Endodermal cell (in vitro differentiated cells): Measurements from ENCODE around the gene CALHM2. TPM values are rescaled to one million over a fixed set of nuclear protein-coding genes. Genes with fewer than 3 reads are reported as not detected.

Experiments used
- DNase-seq: peaks from one replicate; pipeline ENCODE4 v3.0.0-alpha.2; 2017
- H3K27ac ChIP-seq: 2 replicates; pipeline ENCODE4 v1.5.1; 2013; ENCODE audit warnings: mild to moderate bottlenecking, low read depth, low read length, moderate library complexity
- H3K27me3 ChIP-seq: 2 replicates; pipeline ENCODE4 v1.6.1; 2013; ENCODE audit warnings: mild to moderate bottlenecking, low read length, moderate library complexity; ENCODE audit not compliant: insufficient read depth, control insufficient read depth, poor library complexity, severe bottlenecking
- H3K36me3 ChIP-seq: 2 replicates; pipeline ENCODE4 v1.7.0; 2013; ENCODE audit warnings: mild to moderate bottlenecking, low read length, moderate library complexity; ENCODE audit not compliant: control insufficient read depth, insufficient read depth
- H3K4me1 ChIP-seq: one replicate; pipeline ENCODE4 v1.7.0; 2013; ENCODE audit warnings: low read length; ENCODE audit not compliant: control insufficient read depth, insufficient read depth
- H3K4me3 ChIP-seq: 2 replicates; pipeline ENCODE4 v1.5.1; 2013; ENCODE audit warnings: mild to moderate bottlenecking, low read length, moderate library complexity
- H3K9ac ChIP-seq: 2 replicates; pipeline ENCODE4 v1.6.1; 2013; ENCODE audit warnings: mild to moderate bottlenecking, low read length, moderate library complexity; ENCODE audit not compliant: poor library complexity, severe bottlenecking; ENCODE audit errors: extremely low read depth
- H3K9me3 ChIP-seq: 2 replicates; pipeline ENCODE4 v1.6.1; 2013; ENCODE audit warnings: mild to moderate bottlenecking, low read length, moderate library complexity; ENCODE audit not compliant: control insufficient read depth
- H3K27ac Mint-ChIP-seq: 2 replicates; pipeline ENCODE4 v1.8.0; 2020; ENCODE audit warnings: mixed read lengths
- H3K27me3 Mint-ChIP-seq: 2 replicates; pipeline ENCODE4 v1.8.0; 2021; ENCODE audit warnings: mild to moderate bottlenecking, mixed read lengths; ENCODE audit not compliant: insufficient read depth
- H3K36me3 Mint-ChIP-seq: 2 replicates; pipeline ENCODE4 v1.8.0; 2020; ENCODE audit warnings: low read depth, mixed read lengths
- H3K4me1 Mint-ChIP-seq: 2 replicates; pipeline ENCODE4 v1.8.0; 2020; ENCODE audit warnings: mixed read lengths
- H3K4me3 Mint-ChIP-seq: 2 replicates; pipeline ENCODE4 v1.8.0; 2020; ENCODE audit warnings: mild to moderate bottlenecking, moderate library complexity, mixed read lengths
- H3K9me3 Mint-ChIP-seq: 2 replicates; pipeline ENCODE4 v1.8.0; 2020; ENCODE audit warnings: mild to moderate bottlenecking, mixed read lengths
- WGBS, 2 experiments: methylation state at CpG; one replicate each; pipeline versions ENCODE4 v1.1.5 to v1.1.7; 2013; ENCODE audit warnings: missing lambda C conversion rate in 2 of 2, mixed read lengths in 1 of 2; ENCODE audit not compliant: insufficient coverage in 1 of 2, insufficient read length in 1 of 2; 5-methylcytosine and 5-hydroxymethylcytosine counted together
- total RNA-seq, 2 donors: library from RNA; stranded (reverse); fragmentation: NEBNext Ultra II Directional in 1 of 2; extraction: Animal tissue kit (Norgen Biotek cat#: 25700) in 1 of 2; gene quantifications; 2 replicates in 1 of 2; 3 replicates in 1 of 2; pipeline ENCODE4 v1.2.1, GENCODE V29; 2021
- TF ChIP-seq, protein P1 (sequence below): fragments of 200-600 bp; sonication (generic); conservative IDR thresholded peaks from 2 replicates; pipeline ENCODE4 v1.5.0; 2021; ENCODE audit warnings: antibody characterized with exemption, mild to moderate bottlenecking

CALHM2 gene
- total RNA-seq, 2 donors from 2014 or later, result 1.0 to 3.1 TPM

DNA sequence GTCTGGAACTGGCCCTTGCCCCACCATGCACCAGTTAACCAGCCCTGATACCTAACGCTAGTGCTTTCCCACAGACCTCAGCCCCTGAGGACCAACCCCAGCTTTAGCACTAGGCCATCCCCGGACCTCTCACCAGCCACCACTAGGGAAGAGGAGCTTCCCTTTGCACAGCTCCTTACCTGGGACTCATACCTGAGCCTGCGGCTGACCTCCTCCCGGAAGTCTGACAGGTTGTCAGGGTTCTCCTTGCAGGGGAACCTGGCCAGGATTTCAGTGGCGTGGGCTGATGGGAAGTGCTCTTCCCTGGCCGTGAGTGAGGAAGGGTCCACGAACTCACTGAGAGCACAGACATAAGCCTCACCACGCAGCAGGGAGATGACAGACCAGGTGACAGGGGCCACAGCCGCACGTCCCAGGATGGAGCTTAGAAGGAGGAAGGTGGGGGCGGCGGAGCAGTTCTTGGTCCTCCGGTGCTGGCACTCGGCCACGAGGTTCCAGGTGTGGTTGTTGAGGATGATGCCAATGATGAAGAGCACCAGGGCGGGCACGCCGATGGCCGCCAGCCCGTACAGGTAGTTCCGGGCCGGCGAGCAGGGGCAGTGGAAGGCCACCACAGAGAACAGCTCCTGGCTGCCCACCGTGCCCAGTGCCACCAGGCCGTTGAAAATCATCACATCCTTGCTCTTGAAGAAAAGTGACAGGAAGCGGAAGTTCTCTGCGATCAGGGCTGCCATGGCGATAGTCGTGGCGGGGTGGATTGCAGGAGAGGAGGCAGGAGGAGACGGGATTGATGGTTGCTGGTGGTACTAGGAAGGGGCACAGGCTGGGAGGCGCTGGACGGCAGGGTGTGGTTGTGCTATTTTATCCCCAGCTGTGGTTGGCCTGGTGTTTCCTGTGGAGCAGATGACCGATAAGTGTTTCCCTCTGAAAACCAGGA, 2.7 kb downstream of the CALHM2 start:
- DNase-seq, result no peak
- no peak overlapping the region for H3K9ac ChIP-seq
- H3K4me1 ChIP-seq, result no peaks in the 10 kb centered on the region
- Mint-ChIP-seq H3K9me3 (no peaks in the 10 kb centered on the region), H3K4me3 (no peak overlapping the region), H3K27ac (no peak overlapping the region), H3K4me1 (no peaks in the 10 kb centered on the region), H3K27me3 (no peaks in the 10 kb centered on the region), H3K36me3 (peaks cover 37% of the 10 kb centered on the region)
- no peaks in the 10 kb centered on the region for H3K27me3 ChIP-seq
- no peaks in the 10 kb centered on the region for H3K9me3 ChIP-seq
- H3K36me3 ChIP-seq, result peaks cover 29% of the 10 kb centered on the region
- 95 to 97% methylated on average over 28 to 34 of the region's 34 CpGs for whole genome bisulfite sequencing, 2 experiments
- TF ChIP-seq, protein P1, sequence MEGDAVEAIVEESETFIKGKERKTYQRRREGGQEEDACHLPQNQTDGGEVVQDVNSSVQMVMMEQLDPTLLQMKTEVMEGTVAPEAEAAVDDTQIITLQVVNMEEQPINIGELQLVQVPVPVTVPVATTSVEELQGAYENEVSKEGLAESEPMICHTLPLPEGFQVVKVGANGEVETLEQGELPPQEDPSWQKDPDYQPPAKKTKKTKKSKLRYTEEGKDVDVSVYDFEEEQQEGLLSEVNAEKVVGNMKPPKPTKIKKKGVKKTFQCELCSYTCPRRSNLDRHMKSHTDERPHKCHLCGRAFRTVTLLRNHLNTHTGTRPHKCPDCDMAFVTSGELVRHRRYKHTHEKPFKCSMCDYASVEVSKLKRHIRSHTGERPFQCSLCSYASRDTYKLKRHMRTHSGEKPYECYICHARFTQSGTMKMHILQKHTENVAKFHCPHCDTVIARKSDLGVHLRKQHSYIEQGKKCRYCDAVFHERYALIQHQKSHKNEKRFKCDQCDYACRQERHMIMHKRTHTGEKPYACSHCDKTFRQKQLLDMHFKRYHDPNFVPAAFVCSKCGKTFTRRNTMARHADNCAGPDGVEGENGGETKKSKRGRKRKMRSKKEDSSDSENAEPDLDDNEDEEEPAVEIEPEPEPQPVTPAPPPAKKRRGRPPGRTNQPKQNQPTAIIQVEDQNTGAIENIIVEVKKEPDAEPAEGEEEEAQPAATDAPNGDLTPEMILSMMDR, result no peak
- H3K27ac ChIP-seq, result no peak overlapping the region
- H3K4me3 ChIP-seq, result no peak overlapping the region

DNA sequence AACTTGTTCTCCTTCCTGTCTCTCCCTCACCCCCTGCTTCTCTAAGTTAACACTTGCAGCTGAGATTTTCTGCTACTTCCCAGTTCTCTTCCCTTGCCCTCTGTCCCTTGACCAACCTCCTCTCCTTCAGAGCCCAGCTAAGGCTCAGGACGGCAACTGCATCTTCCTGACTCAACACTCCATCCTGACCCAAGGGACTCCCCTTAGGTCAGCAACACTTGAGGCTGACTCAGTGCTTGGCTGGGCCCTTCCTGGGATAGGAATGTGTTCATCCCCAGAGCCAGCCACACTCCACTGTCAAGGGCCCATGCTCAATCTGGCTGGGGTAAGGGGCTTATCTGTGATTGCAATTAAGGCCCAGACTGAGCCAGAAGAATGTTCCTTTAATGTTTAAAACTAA, 3.4 kb downstream of the CALHM2 start:
- H3K4me3 ChIP-seq, result no peak overlapping the region
- WGBS, 2 experiments, result 96 to 100% methylated on average over 1 of the region's 1 CpG

DNA sequence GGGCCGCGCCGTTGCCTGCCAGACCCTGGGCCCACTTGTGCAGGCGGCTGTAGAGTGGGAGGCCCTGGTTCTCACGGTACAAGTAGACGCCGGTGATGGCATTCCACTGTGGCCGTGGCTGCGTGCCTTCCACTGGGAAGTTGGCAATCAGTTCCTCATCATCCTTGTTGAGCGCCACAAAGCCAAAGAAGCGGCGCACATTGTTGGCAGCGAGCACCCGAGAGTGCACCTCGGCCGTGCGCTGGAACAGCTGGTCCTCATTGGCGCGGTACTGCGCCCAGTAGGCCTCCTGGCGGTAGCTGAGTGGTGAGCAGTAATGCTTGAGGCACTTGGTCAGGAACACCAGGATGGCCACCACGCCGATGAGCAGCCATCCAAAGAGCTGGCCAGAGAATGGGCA, 5.0 kb downstream of the CALHM2 start:
- WGBS, 2 experiments, result 97 to 98% methylated on average over 22 to 23 of the region's 23 CpGs
- Mint-ChIP-seq H3K4me1 (no peaks in the 10 kb centered on the region), H3K27me3 (no peaks in the 10 kb centered on the region), H3K9me3 (no peaks in the 10 kb centered on the region), H3K36me3 (peaks cover 57% of the 10 kb centered on the region), H3K4me3 (no peak overlapping the region), H3K27ac (no peak overlapping the region)
- DNase-seq, result no peak
- TF ChIP-seq, protein P1, result no peak
- Histone ChIP-seq H3K36me3 (peaks cover 51% of the 10 kb centered on the region), H3K9ac (no peak overlapping the region), H3K9me3 (no peaks in the 10 kb centered on the region), H3K4me1 (no peaks in the 10 kb centered on the region), H3K4me3 (no peak overlapping the region), H3K27ac (no peak overlapping the region), H3K27me3 (no peaks in the 10 kb centered on the region)

More for the DNA sequence above, 3.4 kb downstream of the CALHM2 start:
- Mint-ChIP-seq H3K4me1 (no peaks in the 10 kb centered on the region), H3K27me3 (no peaks in the 10 kb centered on the region), H3K4me3 (no peak overlapping the region), H3K36me3 (peaks cover 44% of the 10 kb centered on the region), H3K27ac (peak overlapping the region; percentile 70), H3K9me3 (no peaks in the 10 kb centered on the region)
- Histone ChIP-seq H3K9me3 (no peaks in the 10 kb centered on the region), H3K4me1 (no peaks in the 10 kb centered on the region), H3K27ac (no peak overlapping the region), H3K9ac (no peak overlapping the region), H3K27me3 (no peaks in the 10 kb centered on the region), H3K36me3 (peaks cover 36% of the 10 kb centered on the region)
- DNase-seq, result peak; percentile 40
- TF ChIP-seq, protein P1, result no peak
